ENCODE results near the gene TRNT1.

TRNT1 gene

DNA sequence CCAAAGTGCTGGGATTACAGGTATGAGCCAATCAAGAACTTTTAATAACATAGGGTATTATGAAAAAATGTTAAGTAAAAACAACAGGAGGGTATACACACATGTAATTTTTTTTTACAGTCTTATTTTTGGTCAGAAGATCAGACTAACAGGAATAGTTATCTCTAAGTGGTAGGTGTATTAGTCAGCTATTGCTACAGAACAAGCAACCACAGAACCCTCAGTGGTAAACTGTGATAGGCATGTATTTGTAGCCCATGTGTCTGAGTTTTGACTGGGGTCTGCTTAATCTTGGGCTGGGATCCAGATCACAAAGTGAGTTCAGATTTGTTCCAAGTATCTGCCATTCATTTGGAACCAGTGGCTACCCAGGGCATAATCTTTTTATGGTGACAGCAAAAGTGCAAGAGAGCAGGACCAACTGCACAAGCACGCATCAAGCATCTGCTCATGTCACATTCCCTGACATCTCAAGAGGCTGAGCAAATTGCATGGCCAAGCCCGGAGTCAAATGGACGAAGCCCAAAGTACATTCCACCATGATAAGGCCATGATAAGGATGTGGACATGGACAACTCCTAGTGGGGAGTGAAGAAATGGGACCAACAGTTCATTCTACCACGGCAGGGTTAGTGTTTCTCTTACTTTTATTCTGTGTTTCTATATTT lies 13.6 kb upstream of the TRNT1 start:
- no peak for DNase-seq

DNA sequence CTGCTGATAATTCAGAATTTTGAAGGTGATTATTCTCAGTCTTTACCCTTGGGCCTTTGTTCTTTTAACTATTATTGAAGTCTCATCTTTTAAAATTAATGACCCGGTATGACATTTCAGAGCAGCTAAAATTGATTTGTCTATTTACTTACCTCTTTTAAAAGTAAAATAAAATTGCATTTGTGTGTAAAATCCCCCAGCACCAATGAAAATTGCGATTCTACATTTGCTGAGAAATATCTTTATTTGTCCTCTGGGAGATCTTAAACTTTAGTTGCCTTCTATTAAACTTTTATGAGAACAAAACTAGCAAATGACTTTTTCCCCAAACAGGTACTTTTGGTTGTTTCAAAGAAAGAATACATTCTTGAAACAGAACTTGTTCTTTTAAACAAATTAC lies 9.1 kb upstream of the TRNT1 start:
- DNase-seq: no peak

DNA sequence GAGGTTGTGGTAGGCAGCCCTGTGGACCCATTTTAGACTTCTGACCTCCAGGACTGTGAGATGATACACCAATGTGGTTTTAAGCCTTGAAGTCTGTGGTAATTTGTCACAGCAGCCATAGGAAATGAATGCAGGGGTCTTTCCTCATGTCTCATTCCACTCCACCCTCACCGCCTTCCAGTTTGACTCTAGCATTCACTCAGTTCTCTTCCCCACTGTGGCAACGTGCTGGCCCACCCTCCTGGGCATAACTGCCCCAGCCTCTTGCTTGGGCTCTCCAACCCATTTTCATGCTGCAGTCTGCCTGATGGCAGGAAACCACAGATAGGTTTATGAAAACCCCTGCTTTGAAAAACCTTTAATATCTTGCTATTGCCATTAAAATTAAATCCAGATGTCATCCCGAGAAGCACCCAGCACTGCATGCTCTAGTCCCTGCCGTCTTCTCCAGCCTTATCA lies 7.3 kb upstream of the TRNT1 start:
- DNase-seq: no peak

GRCh38 chr3:3125977-3126376 lies 763 bp upstream of the TRNT1 start:
- DNase-seq: no peak

DNA sequence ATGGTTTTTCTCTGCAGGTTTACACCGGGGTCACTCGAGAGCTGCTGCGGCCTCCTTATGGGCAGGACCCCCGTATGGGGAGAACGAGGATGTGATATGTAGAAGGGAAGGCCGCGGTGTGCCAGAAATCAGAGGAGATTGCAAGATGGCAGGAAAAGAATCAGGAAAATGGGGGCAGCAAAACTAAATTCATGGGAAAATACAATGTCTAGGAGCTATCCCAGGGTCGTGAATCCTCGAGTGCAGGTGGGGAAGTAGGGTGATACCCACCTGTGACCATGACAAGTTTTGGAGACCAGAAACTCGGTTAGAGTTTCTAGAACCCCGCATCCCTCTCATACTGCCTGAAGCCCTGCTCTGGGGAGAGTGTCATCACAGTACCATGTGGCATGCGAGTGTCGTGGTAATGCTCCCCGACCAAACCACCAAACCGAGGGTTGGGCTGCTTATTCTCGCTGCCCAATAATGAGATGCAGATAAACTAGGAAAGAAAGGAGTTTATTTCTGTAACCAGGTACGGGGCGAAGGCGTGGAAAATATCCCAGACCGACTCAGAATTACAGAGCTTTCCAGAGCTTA lies 781 bp downstream of the TRNT1 start:
- peak; percentile 54 for DNase-seq

DNA sequence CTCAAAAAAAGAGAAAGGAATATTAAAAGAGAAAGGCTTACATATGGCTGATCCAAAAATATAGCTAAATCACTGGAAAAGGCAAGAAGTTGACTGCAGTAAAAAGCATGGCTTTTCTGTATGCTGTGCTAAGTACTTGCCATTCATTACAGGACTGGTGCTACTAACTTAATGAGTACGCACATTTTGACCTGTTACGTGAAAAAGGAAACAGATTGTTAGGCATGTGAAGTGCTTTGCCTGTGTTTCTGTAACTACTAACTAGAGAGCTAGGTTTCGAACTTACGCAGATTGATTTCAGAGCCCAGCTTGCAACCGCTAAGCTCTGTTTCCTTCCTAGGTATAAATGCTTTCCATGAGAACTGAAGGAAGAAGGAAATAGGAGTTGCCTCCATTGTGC lies 2.8 kb downstream of the TRNT1 start:
- no peak for DNase-seq

- DNase-seq: no peak
These were observed 6.8 kb downstream of the TRNT1 start for GRCh38 chr3:3133500-3133899.

DNA sequence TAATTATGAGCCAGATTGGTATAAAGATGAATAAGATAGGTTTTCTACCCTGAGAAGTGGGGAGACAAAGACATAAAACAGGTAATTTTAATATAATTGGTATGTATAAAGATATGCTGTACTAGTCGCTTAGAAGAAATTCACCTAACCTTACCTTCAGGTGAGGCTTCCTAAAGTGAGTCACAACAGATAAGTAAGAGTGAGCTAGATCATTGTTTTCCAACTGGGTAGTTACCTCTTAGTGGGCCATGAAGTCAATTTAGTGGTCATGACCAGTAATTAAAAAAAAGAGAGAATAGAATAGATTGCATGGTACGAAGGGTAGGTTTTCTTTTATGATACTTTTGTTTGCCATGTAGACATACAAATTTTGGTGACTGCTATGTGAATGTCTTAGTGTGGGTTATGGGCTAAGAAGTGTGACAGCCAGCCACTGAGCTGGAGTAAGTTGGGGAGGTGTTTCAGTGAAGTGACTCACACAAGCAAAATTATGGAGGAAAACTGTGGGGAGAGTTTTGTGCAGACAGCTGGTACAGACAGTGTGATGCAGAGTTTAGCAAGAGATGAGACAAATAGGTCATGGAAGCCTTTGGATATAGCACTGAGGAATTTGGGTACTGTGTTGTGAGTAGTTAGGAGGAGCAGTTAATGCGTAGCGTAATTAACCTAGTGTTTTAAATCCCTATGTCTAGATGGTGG lies 8.2 kb downstream of the TRNT1 start:
- DNase-seq: no peak

DNA sequence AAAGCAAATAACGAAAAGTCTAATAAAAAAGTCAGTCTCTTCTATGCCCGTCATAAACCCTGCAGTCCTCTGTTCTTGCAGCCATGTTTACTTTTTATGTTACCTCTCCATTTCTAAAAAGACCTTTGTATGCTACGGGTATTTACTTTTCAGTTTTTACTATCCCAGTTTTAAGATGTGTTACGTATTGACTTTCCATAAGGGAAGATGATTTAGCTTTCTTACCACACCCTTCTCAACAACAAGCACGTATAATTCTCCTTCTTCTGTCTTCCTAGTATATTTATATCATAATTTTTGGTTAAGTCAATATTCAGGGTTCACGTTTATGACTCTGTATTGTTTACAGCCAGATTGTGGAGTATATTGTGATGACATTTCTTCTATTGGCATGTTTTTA lies 10.8 kb downstream of the TRNT1 start:
- DNase-seq: no peak

- no peak for DNase-seq
These were observed 15.2 kb downstream of the TRNT1 start for GRCh38 chr3:3141939-3142338.

GRCh38 chr3:3145831-3146230 lies 19.1 kb downstream of the TRNT1 start:
- DNase-seq: no peak

GRCh38 chr3:3149560-3149959 lies 22.8 kb downstream of the TRNT1 start:
- DNase-seq: no peak

DNA sequence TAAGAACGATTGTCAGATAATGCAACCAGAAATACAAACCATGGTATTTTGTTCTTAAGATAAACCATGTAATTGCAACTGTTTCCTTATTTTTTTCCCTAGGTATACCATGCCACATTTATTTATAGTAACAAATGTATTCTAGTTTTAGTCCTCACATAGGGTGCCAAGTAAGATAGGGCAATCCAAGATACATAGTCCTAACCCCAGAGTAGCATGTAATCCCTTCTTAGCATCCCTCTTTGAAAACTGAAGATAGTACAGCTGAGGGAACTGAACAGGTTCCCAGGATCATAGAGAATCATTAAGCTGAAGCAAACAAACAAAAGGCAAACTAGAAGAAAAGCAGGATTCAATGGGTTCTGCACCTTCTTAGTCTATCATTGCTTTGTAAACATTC lies 24.8 kb downstream of the TRNT1 start:
- no peak for DNase-seq

DNA sequence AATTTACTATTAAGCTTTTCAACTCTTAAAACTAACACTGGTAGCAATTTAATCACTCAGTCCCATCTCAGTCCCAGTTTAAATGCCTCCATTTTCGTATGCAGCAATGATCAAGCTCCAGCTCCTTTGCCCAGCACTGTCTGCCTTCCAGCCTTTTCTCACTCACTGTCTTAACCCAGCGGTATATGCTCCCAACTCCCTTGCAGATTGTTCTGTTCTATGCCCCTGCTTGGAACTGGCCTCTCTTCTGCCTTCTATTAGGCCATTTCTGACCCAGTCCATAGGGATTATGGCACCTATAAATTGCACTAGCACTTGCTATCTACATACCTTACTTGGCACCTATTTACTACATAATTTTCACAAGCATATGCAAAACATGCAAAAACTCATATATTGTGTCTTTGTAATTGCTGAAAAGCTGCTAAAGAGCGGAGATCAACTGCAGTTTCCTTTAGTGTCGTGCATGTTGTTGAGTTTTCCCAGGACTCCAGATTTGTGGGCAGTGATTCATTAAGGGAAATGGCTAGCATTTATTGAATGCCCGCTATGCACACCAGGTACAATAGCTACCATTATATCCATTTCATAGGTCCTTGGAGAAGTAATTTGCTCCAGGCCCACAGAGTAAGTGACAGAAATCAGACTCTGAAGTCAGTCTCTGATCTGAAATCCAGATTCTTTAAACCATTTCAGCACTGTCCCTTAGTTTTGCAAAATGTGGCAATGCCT lies 28.3 kb downstream of the TRNT1 start:
- no peak for DNase-seq

GRCh38 chr3:3157484-3157883 lies 30.7 kb downstream of the TRNT1 start:
- DNase-seq: no peak

DNA sequence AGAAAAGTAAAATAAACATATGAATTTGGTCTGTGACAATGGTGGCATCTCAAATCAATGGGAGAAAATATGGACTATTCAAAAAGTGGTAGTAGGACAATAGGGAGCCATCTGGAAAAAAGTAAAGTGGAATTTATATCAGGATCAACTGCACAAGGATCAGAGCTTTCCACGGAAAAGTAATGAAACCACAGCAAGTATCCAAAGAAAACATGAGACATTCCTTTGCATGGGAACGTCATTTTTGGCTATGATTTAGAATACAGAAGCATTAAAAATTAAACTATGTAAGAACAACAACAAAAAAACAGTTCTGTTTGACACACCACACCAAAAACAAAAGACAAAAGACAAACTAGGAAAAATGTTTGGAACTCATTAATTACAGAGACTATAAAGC lies 34.1 kb downstream of the TRNT1 start:
- DNase-seq: no peak

- DNase-seq: no peak
These were observed 38.5 kb downstream of the TRNT1 start for GRCh38 chr3:3165241-3165640.

GRCh38 chr3:3165650-3166049 lies 38.9 kb downstream of the TRNT1 start:
- DNase-seq: no peak

DNA sequence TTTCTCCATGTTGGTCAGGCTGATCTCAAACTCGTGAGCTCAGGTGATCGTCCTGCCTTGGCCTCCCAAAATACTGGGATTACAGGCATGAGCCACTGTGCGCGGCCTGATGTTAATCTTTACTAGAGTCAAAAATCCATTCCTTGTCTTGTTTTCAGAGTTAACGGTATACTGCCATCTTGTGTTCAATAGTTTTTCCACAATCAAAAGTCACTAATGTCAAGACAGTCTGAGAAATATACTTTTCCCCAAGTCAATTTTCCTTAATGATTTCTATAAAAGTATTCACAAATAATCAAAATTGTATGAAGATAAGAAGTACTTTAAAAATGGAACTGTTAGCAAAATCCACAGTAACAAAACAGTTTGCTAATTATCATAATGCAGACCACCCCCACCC lies 44.3 kb downstream of the TRNT1 start:
- DNase-seq: peak; percentile 67

DNA sequence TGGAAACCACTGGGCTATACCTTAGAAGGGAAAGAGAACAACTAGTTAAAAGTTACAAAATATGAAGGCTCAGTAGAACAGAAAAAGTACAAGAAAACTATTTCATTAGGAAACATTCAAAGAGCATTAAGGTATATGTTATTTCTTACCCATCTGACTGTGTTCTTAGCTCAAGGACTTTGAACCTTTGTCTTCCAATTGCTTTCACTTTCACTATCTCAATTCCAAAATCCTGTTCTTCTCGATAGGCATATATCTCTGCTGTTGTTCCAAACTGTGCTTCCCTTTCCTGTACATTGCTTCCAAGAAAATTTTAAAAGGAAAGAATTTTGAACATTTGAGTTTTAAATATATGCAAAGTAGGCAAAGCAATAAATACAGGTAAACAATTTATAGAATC lies 45.9 kb downstream of the TRNT1 start:
- DNase-seq: peak; percentile 37

GRCh38 chr3:3177861-3178497 lies 51.2 kb downstream of the TRNT1 start:
- DNase-seq: peak; percentile 25

DNA sequence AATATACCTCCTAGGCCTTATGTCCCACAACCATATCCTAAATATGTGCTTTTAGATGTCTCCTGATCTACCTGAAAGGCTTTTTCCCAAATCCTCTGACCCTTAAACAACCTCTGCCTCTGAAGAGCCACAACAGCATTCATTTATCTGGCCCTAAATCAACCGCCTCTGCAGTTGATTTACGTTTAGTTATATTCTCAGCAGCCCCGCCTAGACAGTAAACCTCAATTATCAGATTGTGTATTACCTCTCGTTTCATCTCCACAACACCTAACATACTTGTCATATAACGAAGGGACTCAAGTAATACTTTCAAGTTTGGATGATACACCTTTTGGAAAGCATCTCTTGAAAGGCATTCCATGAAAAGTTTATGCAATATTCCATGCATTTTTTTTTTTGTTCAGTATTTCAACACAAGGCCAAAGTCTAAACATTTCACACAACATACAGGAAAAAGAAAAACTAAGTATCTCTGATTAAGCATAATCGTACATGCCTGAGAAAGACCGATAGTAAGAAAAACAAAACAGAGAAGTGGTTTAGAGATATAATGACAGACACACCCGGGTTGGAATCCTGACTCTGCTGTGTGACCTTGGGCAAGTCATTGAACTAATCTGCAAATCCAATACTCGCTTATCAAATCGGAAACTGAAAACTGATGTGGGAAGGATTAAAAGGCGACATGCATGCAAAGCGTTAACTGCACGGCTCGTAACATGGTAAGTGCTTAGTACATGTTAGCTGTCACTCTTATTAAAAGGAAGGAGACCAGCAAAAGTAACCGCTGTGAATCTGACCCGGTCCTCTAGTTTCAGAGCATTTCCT lies 52.0 kb downstream of the TRNT1 start:
- DNase-seq: peak; percentile 38

Data from CD4-positive, alpha-beta T cell treated with Interleukin-10 for 1 hour (primary cell).